HG02759 (cell line): ENCODE measurements around the gene POLN.
"Not testable (repeated sequence)": the region's sequence is repeated elsewhere in the genome, so short reads cannot be mapped to it uniquely, and the experiment has no call there.

Experiments
- ATAC-seq: cut with Tn5 transposase; IDR thresholded peaks from one replicate; pipeline ENCODE4 v1.9.1; 2021; ENCODE audit warnings: mild to moderate bottlenecking, moderate library complexity; ENCODE audit not compliant: unreplicated experiment

Gene POLN

GRCh38 chr4:2275546-2276251 lies 33.8 kb upstream of the POLN start:
- ATAC-seq: no peak

GRCh38 chr4:2275044-2275397 lies 33.1 kb upstream of the POLN start:
- not testable (repeated sequence) for ATAC-seq

- ATAC-seq: no peak
Observed at GRCh38 chr4:2274320-2275043, 32.6 kb upstream of the POLN start.

GRCh38 chr4:2273657-2274319 lies 31.9 kb upstream of the POLN start:
- ATAC-seq: no peak

GRCh38 chr4:2273221-2273620 lies 31.3 kb upstream of the POLN start:
- no peak for ATAC-seq

- no peak for ATAC-seq
Observed at GRCh38 chr4:2272828-2273120, 30.9 kb upstream of the POLN start.

- ATAC-seq: no peak
Observed at GRCh38 chr4:2272026-2272827, 30.3 kb upstream of the POLN start.

GRCh38 chr4:2271279-2272025 lies 29.5 kb upstream of the POLN start:
- ATAC-seq: no peak

GRCh38 chr4:2270341-2271165 lies 28.6 kb upstream of the POLN start:
- no peak for ATAC-seq

- ATAC-seq: no peak
Observed at GRCh38 chr4:2269618-2270163, 27.8 kb upstream of the POLN start.

- ATAC-seq: no peak
Observed at GRCh38 chr4:2269206-2269531, 27.2 kb upstream of the POLN start.

GRCh38 chr4:2268357-2269205 lies 26.7 kb upstream of the POLN start:
- ATAC-seq: no peak

- ATAC-seq: no peak
Observed at GRCh38 chr4:2267841-2268240, 25.9 kb upstream of the POLN start.

- ATAC-seq: no peak
Observed at GRCh38 chr4:2267320-2267811, 25.4 kb upstream of the POLN start.

GRCh38 chr4:2266821-2267220 lies 24.9 kb upstream of the POLN start:
- ATAC-seq: no peak

GRCh38 chr4:2266181-2266580 lies 24.3 kb upstream of the POLN start:
- ATAC-seq: no peak

- no peak for ATAC-seq
Observed at GRCh38 chr4:2265113-2266110, 23.5 kb upstream of the POLN start.
